Right atrium auricular region (tissue), 2 donors: ENCODE data around the gene HTRA1. TPM values are rescaled to one million over a fixed set of nuclear protein-coding genes. Genes with fewer than 3 reads are reported as not detected.

Experiments used
- DNase-seq: peaks from one replicate; pipeline ENCODE4 v3.0.0-alpha.2; 2019; ENCODE audit warnings: low spot score
- H3K27ac ChIP-seq, 2 donors: fragments of 200-600 bp; sonication (generic); 1 replicate in 1 of 2; 2 replicates in 1 of 2; pipeline ENCODE4 v1.5.1; 2016 to 2019
- H3K27me3 ChIP-seq, 2 donors: fragments of 200-600 bp; sonication (generic); one replicate each; pipeline versions ENCODE4 v1.5.1 to v1.6.0; 2017 to 2019
- H3K36me3 ChIP-seq: fragments of 200-600 bp; sonication (generic); one replicate; pipeline ENCODE4 v1.5.1; 2016
- H3K4me1 ChIP-seq, 2 donors: fragments of 200-600 bp; sonication (generic); one replicate each; pipeline versions ENCODE4 v1.5.1 to v1.6.0; 2017 to 2019
- H3K4me3 ChIP-seq, 2 donors: fragments of 200-600 bp; sonication (generic); 1 replicate in 1 of 2; 2 replicates in 1 of 2; pipeline ENCODE4 v1.5.1; 2017 to 2019; ENCODE audit warnings: mild to moderate bottlenecking in 1 of 2, moderate library complexity in 1 of 2
- H3K9me3 ChIP-seq, 2 donors: fragments of 200-600 bp; sonication (generic); one replicate each; pipeline ENCODE4 v1.5.1; 2019
- microRNA-seq, 2 donors: library from miRNA; unstranded; fragments of <30 nt; microRNA quantifications; one replicate each; pipeline ENCODE4, GENCODE V29; 2016 to 2017; ENCODE audit warnings: borderline number of aligned reads in 2 of 2, borderline replicate concordance in 1 of 2
- total RNA-seq, 2 donors: library from RNA; depleted of rRNA; stranded (reverse); fragments of >200 nt; gene quantifications; one replicate each; pipeline ENCODE4 v1.1.0, GENCODE V29; 2016
- TF ChIP-seq, protein P1 (sequence below), 2 donors: fragments of 200-600 bp; sonication (generic); IDR thresholded peaks; one replicate each; pipeline ENCODE4 v1.5.1; 2019; ENCODE audit warnings: antibody characterized with exemption in 2 of 2

HTRA1 gene
- total RNA-seq, 2 donors from 2014 or later = 76.3 to 78.3 TPM

DNA sequence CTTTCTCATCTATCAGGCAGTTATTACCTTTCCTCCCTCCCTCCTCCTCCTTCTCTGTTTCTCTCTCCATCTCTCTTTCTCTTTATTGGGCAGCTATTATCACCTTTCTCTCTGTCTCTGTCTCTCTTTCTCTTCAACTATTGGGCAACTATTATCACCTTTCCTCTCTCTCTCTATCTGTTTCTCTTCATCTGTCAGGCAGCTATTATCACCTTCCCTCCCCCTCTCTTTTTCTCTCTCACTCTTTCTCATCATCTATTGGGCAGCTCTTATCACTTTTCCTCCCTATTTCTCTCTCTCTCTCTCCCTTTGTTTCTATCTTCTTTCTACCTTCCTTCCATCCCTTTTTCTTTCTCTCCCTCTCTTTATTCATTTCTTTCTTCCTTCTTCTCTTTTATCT is 100.4 kb downstream of the HTRA1 start:
- TF ChIP-seq, protein P1, sequence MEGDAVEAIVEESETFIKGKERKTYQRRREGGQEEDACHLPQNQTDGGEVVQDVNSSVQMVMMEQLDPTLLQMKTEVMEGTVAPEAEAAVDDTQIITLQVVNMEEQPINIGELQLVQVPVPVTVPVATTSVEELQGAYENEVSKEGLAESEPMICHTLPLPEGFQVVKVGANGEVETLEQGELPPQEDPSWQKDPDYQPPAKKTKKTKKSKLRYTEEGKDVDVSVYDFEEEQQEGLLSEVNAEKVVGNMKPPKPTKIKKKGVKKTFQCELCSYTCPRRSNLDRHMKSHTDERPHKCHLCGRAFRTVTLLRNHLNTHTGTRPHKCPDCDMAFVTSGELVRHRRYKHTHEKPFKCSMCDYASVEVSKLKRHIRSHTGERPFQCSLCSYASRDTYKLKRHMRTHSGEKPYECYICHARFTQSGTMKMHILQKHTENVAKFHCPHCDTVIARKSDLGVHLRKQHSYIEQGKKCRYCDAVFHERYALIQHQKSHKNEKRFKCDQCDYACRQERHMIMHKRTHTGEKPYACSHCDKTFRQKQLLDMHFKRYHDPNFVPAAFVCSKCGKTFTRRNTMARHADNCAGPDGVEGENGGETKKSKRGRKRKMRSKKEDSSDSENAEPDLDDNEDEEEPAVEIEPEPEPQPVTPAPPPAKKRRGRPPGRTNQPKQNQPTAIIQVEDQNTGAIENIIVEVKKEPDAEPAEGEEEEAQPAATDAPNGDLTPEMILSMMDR (IDR thresholded peaks at IDR 0.05) = no peak
- Histone ChIP-seq H3K4me3 (no peak overlapping the region), H3K9me3 (no peaks in the 10 kb centered on the region), H3K27me3 (no peaks in the 10 kb centered on the region), H3K4me1 (peaks cover 0 to 7% of the 10 kb centered on the region in 2 donors), H3K36me3 (no peaks in the 10 kb centered on the region), H3K27ac (no peak overlapping the region)
- DNase-seq = no peak

Small RNAs within 50 kb of the gene (microRNA-seq; reads per million reads assigned to microRNA genes)
- 0 reads per million in 2 donors for gene MIR3941

Other genes with a start within 250 kb of the HTRA1 start
- gene BTBD16, start 190.3 kb upstream of the HTRA1 start, total RNA-seq = not detected
- gene PLEKHA1, start 86.8 kb upstream of the HTRA1 start, total RNA-seq = 10 to 100 TPM; 28.9 to 31.6 TPM
- not detected for gene ARMS2, start 6.9 kb upstream of the HTRA1 start, total RNA-seq
- gene DMBT1, start 99.2 kb downstream of the HTRA1 start, total RNA-seq = under 1 TPM in 1 of 2 donors, not detected in 1; 0.08 TPM
- not detected for gene C10orf120, start 238.3 kb downstream of the HTRA1 start, total RNA-seq